Psoas muscle (tissue), 8 donors: Measurements from ENCODE around the gene HMGN5. TPM values are rescaled to one million over a fixed set of nuclear protein-coding genes. Genes with fewer than 3 reads are reported as not detected.

Experiments
- ATAC-seq, 4 donors: fragments of 200-7000 bp; cut with Tn5 transposase; one replicate each; pipeline ENCODE4 v1.9.1; 2020; ENCODE audit warnings: moderate library complexity in 3 of 4, mild to moderate bottlenecking in 2 of 4
- DNase-seq, 2 donors: peaks; one replicate each; pipeline ENCODE4 v3.0.0-alpha.2; 2020
- H3K27ac ChIP-seq: fragments of 200-600 bp; one replicate; pipeline ENCODE4 v1.8.0; 2022
- H3K27me3 ChIP-seq, 3 donors: fragments of 200-600 bp in 1 of 3; one replicate each; pipeline versions ENCODE4 v1.6.1 to v1.8.0; 2013 to 2022; ENCODE audit warnings: low read length in 2 of 3, mild to moderate bottlenecking in 2 of 3, moderate library complexity in 1 of 3; ENCODE audit not compliant: insufficient read depth in 3 of 3
- H3K36me3 ChIP-seq, 2 donors: fragments of 200-600 bp in 1 of 2; one replicate each; pipeline versions ENCODE4 v1.6.1 to v1.8.0; 2013 to 2022; ENCODE audit warnings: low read depth in 1 of 2, mild to moderate bottlenecking in 1 of 2, moderate library complexity in 1 of 2; ENCODE audit not compliant: insufficient read depth in 1 of 2
- H3K4me1 ChIP-seq: fragments of 200-600 bp; one replicate; pipeline ENCODE4 v1.8.0; 2022
- H3K4me3 ChIP-seq: fragments of 200-600 bp; one replicate; pipeline ENCODE4 v1.8.0; 2022; ENCODE audit warnings: mild to moderate bottlenecking
- H3K9me3 ChIP-seq: fragments of 200-600 bp; one replicate; pipeline ENCODE4 v1.8.0; 2022
- CTCF ChIP-seq: fragments of 200-600 bp; IDR thresholded peaks from one replicate; pipeline ENCODE4 v1.8.0; 2022; ENCODE audit warnings: antibody characterized with exemption
- WGBS, 3 donors: extraction: QIAGEN DNeasy Blood & Tissue Kit; methylation state at CpG; one replicate each; pipeline versions ENCODE4 v1.1.6 to v1.1.7; 2013; 5-methylcytosine and 5-hydroxymethylcytosine counted together
- intact Hi-C, 2 donors: fragments of 100-400 bp; cut with DNase I; formaldehyde crosslinking; loops; one replicate each; pipeline versions ENCODE4 v1.11.0 to v1.14.2; 2022
- polyA plus RNA-seq, 3 donors: library from polyadenylated mRNA; stranded (reverse); fragments of 200-250 nt; gene quantifications; one replicate each; pipeline ENCODE4 v1.2.3, GENCODE V29; 2013
- total RNA-seq, 4 donors: library from RNA; stranded (reverse); fragmentation: NEBNext Ultra II Directional in 2 of 4; extraction: Animal tissue kit (Norgen Biotek cat#: 25700) in 2 of 4; gene quantifications; one replicate each; pipeline versions ENCODE4 v1.2.1 to v1.2.4, GENCODE V29; 2021 to 2023
- donor health status: healthy with polysubstance abuse.
- donor health status: DM: no; HTN: no; CAD: no; lungs with moderate emphysema.
- donor health status: Bipolar disorder and iron deficiency.
- donor health status: healthy.
- donor health status: DM: yes; HTN: yes; CAD: no.
- donor health status: DM: no; HTN: no; CAD: no.
- donor health status: DM: no; HTN: no; CAD: no.
- donor health status: DM: yes; HTN: yes; CAD: no.

The HMGN5 gene
- total and polyA plus RNA-seq, 7 donors = 0.78 to 7.9 (median 1.8) TPM

GRCh38 chrX:81168391-81168790 is 33.3 kb downstream of the HMGN5 start:
- no peaks in the 10 kb centered on the region for H3K36me3 ChIP-seq
- H3K4me3 ChIP-seq = no peak overlapping the region
- ATAC-seq = no peak
- intact Hi-C loops = no loop called here
- TF ChIP-seq CTCF = no peak
- no peak for DNase-seq
- 74 to 98% (median 97%) methylated on average over 3 of the region's 3 CpGs for WGBS, 3 donors
- no peak overlapping the region for H3K27ac ChIP-seq
- peaks cover 0 to 3% (median 0%) of the 10 kb centered on the region in 3 donors for H3K27me3 ChIP-seq
- H3K9me3 ChIP-seq = no peaks in the 10 kb centered on the region
- no peaks in the 10 kb centered on the region for H3K4me1 ChIP-seq

GRCh38 chrX:81121513-81122363 is 80.0 kb downstream of the HMGN5 start:
- Histone ChIP-seq H3K36me3 (no peaks in the 10 kb centered on the region), H3K27me3 (no peaks in the 10 kb centered on the region), H3K4me3 (peak overlapping the region; percentile 68), H3K4me1 (no peaks in the 10 kb centered on the region), H3K27ac (no peak overlapping the region), H3K9me3 (no peaks in the 10 kb centered on the region)
- ATAC-seq (peak; percentile 95 to 99 (median 98)), DNase-seq (peak; percentile 87 to 91)
- 0 to 23% (median 1%) methylated on average over 28 to 34 of the region's 34 CpGs for WGBS, 3 donors
- intact Hi-C loops = loop anchor here in 1 of 2 donors (2.0 kb wide), 1 partner anchor 311 kb away; no protein-coding TSS in a partner anchor
- no peak for TF ChIP-seq CTCF

GRCh38 chrX:81120936-81121371 is 80.8 kb downstream of the HMGN5 start:
- DNase-seq (peak; percentile 19 to 53), ATAC-seq (peak; percentile 48 to 85 (median 76))
- intact Hi-C loops = loop anchor here in 1 of 2 donors (2.0 kb wide), 1 partner anchor 310 kb away; no protein-coding TSS in a partner anchor
- peak overlapping the region; percentile 68 for H3K4me3 ChIP-seq
- WGBS, 3 donors = 0 to 12% (median 1%) methylated on average over 12 of the region's 12 CpGs
- H3K27ac ChIP-seq = no peak overlapping the region
- H3K9me3 ChIP-seq = no peaks in the 10 kb centered on the region
- H3K4me1 ChIP-seq = no peaks in the 10 kb centered on the region
- H3K36me3 ChIP-seq = no peaks in the 10 kb centered on the region
- peak; percentile 50 for TF ChIP-seq CTCF
- H3K27me3 ChIP-seq = no peaks in the 10 kb centered on the region

- TF ChIP-seq CTCF = no peak
- no peaks in the 10 kb centered on the region for H3K27me3 ChIP-seq
- H3K4me3 ChIP-seq = peak overlapping the region; percentile 68
- H3K36me3 ChIP-seq = no peaks in the 10 kb centered on the region
- no peaks in the 10 kb centered on the region for H3K9me3 ChIP-seq
- no peak overlapping the region for H3K27ac ChIP-seq
- DNase-seq (no peak), ATAC-seq (peak in 1 of 4 donors; percentile 5)
- intact Hi-C loops = loop anchor here in 1 of 2 donors (2.0 kb wide), 1 partner anchor 310 kb away; no protein-coding TSS in a partner anchor
- WGBS, 3 donors = 0 to 24% (median 1%) methylated on average over 17 of the region's 17 CpGs
- H3K4me1 ChIP-seq = no peaks in the 10 kb centered on the region
Observed at GRCh38 chrX:81120258-81120935, 81.3 kb downstream of the HMGN5 start.
